Esophagus squamous epithelium (tissue), 4 donors: ENCODE measurements around the gene STARD9.

Experiments
- POLR2A ChIP-seq, 4 donors: fragments of 450-650 bp; IDR thresholded peaks; one replicate each; pipeline ENCODE4 v1.6.1; 2017; ENCODE audit warnings: antibody characterized with exemption in 4 of 4, mild to moderate bottlenecking in 4 of 4, moderate library complexity in 3 of 4
- TF ChIP-seq, protein P1 (sequence below), 6 experiments: fragments of 450-650 bp in 4 of 6; fragments of 200-600 bp in 2 of 6; sonication (generic) in 2 of 6; IDR thresholded peaks; one replicate each; pipeline ENCODE4 v1.5.1; 2016 to 2019; ENCODE audit warnings: antibody characterized with exemption in 6 of 6, mild to moderate bottlenecking in 4 of 6, moderate library complexity in 4 of 6

DNA sequence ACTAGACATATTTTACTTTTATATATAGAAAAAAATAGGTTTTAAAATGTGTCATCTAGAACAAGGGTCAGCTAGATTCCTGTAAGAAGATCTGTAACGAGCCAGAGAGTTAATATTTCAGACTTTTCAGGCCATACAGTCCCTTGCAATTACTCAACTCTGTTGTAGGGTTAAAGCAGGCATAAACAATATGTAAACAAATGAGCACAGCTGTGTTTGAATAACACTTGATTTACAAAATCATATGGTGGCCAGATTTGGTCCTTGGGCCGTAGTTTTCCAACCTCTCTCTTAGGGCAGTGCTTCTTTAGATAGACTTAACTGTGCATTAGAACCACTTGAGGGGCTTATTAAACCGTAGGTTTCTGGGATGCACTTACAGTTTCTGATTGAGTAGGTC, 46.4 kb upstream of the STARD9 start:
- TF ChIP-seq, protein P1, sequence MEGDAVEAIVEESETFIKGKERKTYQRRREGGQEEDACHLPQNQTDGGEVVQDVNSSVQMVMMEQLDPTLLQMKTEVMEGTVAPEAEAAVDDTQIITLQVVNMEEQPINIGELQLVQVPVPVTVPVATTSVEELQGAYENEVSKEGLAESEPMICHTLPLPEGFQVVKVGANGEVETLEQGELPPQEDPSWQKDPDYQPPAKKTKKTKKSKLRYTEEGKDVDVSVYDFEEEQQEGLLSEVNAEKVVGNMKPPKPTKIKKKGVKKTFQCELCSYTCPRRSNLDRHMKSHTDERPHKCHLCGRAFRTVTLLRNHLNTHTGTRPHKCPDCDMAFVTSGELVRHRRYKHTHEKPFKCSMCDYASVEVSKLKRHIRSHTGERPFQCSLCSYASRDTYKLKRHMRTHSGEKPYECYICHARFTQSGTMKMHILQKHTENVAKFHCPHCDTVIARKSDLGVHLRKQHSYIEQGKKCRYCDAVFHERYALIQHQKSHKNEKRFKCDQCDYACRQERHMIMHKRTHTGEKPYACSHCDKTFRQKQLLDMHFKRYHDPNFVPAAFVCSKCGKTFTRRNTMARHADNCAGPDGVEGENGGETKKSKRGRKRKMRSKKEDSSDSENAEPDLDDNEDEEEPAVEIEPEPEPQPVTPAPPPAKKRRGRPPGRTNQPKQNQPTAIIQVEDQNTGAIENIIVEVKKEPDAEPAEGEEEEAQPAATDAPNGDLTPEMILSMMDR (IDR thresholded peaks at IDR 0.05): no peak
- no peak for TF ChIP-seq POLR2A (IDR thresholded peaks at IDR 0.05)
